Putamen (tissue), 1 donor: Measurements from ENCODE around the gene TMEM43.

Experiments used
- DNase-seq: peaks from one replicate; pipeline ENCODE4 v3.0.0-alpha.2; 2016; ENCODE audit warnings: low spot score

Gene TMEM43

GRCh38 chr3:14178247-14179113 is 53.6 kb downstream of the TMEM43 start, which contains the start of the genes LSM3 and XPC:
Gene LSM3, plus strand, starts transcription at chr3:14178817. Its CDS starts 44 bp downstream, at chr3:14178861.
Gene XPC, minus strand, starts transcription at chr3:14178601. Its CDS starts 33 bp downstream, at chr3:14178568.
- peak; percentile 99 for DNase-seq

GRCh38 chr3:14179114-14179465 is 54.2 kb downstream of the TMEM43 start:
- no peak for DNase-seq

- no peak for DNase-seq
These were observed 54.9 kb downstream of the TMEM43 start for GRCh38 chr3:14179795-14180194.

DNA sequence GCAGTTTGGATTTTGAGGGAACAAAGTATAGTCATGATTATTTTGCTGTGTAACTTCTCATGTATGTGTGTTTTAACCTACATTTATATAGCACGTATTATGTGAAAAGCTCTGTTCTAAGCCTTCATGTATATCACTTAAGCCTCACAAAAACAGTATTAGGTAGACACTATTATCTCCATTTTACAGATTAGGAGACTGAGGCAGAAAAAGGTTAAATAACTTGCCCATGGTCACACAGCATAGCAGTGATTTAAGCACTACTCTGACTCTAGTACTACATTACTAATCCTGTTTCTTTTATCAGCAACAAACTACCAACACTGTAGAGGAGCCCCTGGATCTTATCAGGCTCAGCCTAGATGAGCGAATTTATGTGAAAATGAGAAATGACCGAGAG is 56.4 kb downstream of the TMEM43 start:
- no peak for DNase-seq

DNA sequence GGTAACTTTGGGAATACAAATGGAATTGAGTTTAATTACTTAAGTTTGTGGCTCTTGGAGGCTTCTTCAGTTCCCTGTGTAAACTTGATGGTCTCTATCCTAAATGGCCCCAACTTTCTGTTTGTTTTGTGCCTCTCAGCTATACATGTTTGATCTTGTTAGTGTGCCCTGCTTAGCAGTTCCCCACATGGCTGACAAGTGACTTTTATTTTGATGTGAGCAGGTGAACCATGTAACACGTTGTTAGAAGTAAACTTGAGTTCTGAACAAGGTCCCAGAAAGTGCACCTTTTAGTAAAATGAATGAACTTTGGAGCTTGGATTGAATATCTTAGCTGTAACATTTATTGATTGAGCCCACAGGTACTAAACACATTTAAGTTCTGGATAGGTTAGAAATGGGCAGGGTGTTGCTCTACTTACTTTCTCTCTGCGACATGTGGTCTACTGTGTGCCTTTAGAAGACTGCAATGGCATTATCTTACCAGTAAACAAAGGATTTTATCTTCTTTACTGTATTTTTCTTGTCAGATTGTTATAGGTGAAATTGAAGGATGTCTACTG is 58.2 kb downstream of the TMEM43 start:
- no peak for DNase-seq

DNA sequence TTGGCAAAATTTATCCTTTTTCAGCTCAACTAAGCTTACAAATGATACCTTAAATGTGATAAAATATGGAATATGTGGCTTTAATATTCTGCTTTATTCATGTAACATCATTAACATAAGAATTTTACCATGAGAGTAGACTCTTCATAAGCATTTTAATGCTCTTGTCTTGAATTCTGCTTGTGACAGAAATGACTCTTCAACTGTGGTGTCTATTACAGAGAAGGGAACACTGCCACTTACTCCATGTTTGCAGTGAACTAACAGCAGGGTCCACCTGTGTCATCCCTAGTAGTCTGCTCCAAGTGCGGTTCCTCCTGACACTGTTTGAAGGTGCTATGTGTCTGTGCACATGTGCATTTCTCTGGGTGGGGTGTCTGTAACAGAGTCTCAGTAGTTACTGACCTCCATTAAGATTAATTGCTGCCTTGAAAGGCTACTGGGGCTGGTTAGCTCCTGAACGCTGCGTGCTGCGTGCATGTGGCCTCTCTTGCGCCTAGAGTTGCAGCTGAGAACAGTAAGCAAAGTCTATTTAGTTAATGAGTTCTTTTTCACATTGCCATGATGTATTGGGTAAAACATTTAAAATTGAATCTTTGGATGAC is 62.1 kb downstream of the TMEM43 start:
- DNase-seq: no peak

GRCh38 chr3:14188041-14188754 is 63.3 kb downstream of the TMEM43 start:
- no peak for DNase-seq
